A549 (cell line): ENCODE measurements around the gene ALDOA. TPM values are rescaled to one million over a fixed set of nuclear protein-coding genes. Genes with fewer than 3 reads are reported as not detected.

Source experiments
- ATAC-seq, 2 experiments: fragments of 200-7000 bp in 1 of 2; fragments of >200 bp in 1 of 2; cut with Nextera tagmentation in 1 of 2; cut with Tn5 transposase in 1 of 2; 3 replicates each; pipeline versions ENCODE4 v1.8.0 to v1.9.1; 2018 to 2020; ENCODE audit warnings: mild to moderate bottlenecking in 1 of 2, moderate library complexity in 1 of 2
- CTCF ChIA-PET: fragments of 300-600 bp; sonication (Branson Sonifier 250); formaldehyde crosslinking; extraction: SDS; loops from one replicate; lab custom pipeline; 2021; ENCODE audit warnings: antibody characterized with exemption, inconsistent platforms; lab: Yijun Ruan, JAX
- POLR2A ChIA-PET: fragments of 350-600 bp; formaldehyde crosslinking; extraction: SDS; loops from one replicate; lab custom pipeline; 2021; ENCODE audit warnings: antibody characterized with exemption, inconsistent platforms; lab: Yijun Ruan, JAX
- DNase-seq, 2 experiments: peaks; one replicate each; pipeline versions ENCODE4 v3.0.0 to v3.0.0-alpha.2; 2011 to 2016; ENCODE audit warnings: low read depth in 1 of 2, low spot score in 1 of 2
- FAIRE-seq: peaks from 2 replicates; lab custom pipeline; 2011; peaks lifted over from hg19 to GRCh38; lab: Jason Lieb, UNC
- H3K27ac ChIP-seq, 2 experiments: fragments of >200 bp; sonication (Bioruptor Twin); formaldehyde crosslinking; 3 replicates each; pipeline ENCODE4 v1.5.1; 2016 to 2017
- H3K4me1 ChIP-seq: fragments of >200 bp; sonication (Bioruptor Twin); formaldehyde crosslinking; 3 replicates; pipeline ENCODE4 v1.6.1; 2016
- H3K4me2 ChIP-seq: fragments of >200 bp; sonication (Bioruptor Twin); formaldehyde crosslinking; 3 replicates; pipeline ENCODE4 v1.6.1; 2016
- H3K4me3 ChIP-seq: fragments of >200 bp; sonication (Bioruptor Twin); formaldehyde crosslinking; 3 replicates; pipeline ENCODE4 v1.5.1; 2016
- H3K9me3 ChIP-seq: fragments of >200 bp; sonication (Bioruptor Twin); formaldehyde crosslinking; 3 replicates; pipeline ENCODE4 v1.6.1; 2016
- ATOH8 ChIP-seq: fragments of 250-450 bp; sonication (Bioruptor Pico); IDR thresholded peaks from 2 replicates; pipeline ENCODE4 v1.5.0; 2020; ENCODE audit warnings: low read depth, mild to moderate bottlenecking, moderate library complexity
- CBX8 ChIP-seq: fragments of 200-600 bp; sonication (generic); IDR thresholded peaks from 2 replicates; pipeline ENCODE4 v1.6.1; 2016
- CHD2 ChIP-seq: fragments of 150-350 bp; IDR thresholded peaks from 2 replicates; pipeline ENCODE4 v1.6.1; 2014; ENCODE audit warnings: low read length; ENCODE audit not compliant: partially characterized antibody
- CHD4 ChIP-seq: fragments of 200-600 bp; sonication (generic); IDR thresholded peaks from 2 replicates; pipeline ENCODE4 v1.6.1; 2016; ENCODE audit warnings: antibody characterized with exemption, mild to moderate bottlenecking, borderline replicate concordance
- EHMT2 ChIP-seq: fragments of 200-600 bp; sonication (generic); IDR thresholded peaks from 2 replicates; pipeline ENCODE4 v1.6.1; 2016; ENCODE audit warnings: antibody characterized with exemption, low read depth, mild to moderate bottlenecking, moderate library complexity
- FOSL2 ChIP-seq, 2 experiments: fragments of 450-650 bp in 1 of 2; fragments of >200 bp in 1 of 2; sonication (Bioruptor Twin) in 1 of 2; formaldehyde crosslinking; IDR thresholded peaks; 2 replicates each; pipeline versions ENCODE4 v1.5.0 to v1.6.1; 2016 to 2020; ENCODE audit warnings: mild to moderate bottlenecking in 1 of 2, moderate library complexity in 1 of 2
- GATA3 ChIP-seq: IDR thresholded peaks from 2 replicates; pipeline ENCODE4 v1.6.1; 2012; ENCODE audit warnings: borderline replicate concordance
- HES2 ChIP-seq: fragments of >200 bp; sonication (Bioruptor Twin); formaldehyde crosslinking; IDR thresholded peaks from 2 replicates; pipeline ENCODE4 v1.6.1; 2016
- HEYL ChIP-seq: fragments of 250-450 bp; sonication (Bioruptor Pico); IDR thresholded peaks from 2 replicates; pipeline ENCODE4 v1.8.0; 2021; ENCODE audit warnings: mild to moderate bottlenecking, moderate library complexity
- HOXA7 ChIP-seq: fragments of 250-450 bp; sonication (Bioruptor Pico); IDR thresholded peaks from 2 replicates; pipeline ENCODE4 v1.5.0; 2020; ENCODE audit warnings: mild to moderate bottlenecking, moderate library complexity
- HOXB13 ChIP-seq: fragments of 250-450 bp; sonication (Bioruptor Pico); IDR thresholded peaks from 2 replicates; pipeline ENCODE4 v1.5.0; 2020; ENCODE audit warnings: low read depth, mild to moderate bottlenecking, moderate library complexity
- HOXB5 ChIP-seq: fragments of 250-450 bp; sonication (Bioruptor Pico); IDR thresholded peaks from 2 replicates; pipeline ENCODE4 v1.5.0; 2020; ENCODE audit warnings: mild to moderate bottlenecking, moderate library complexity
- JUN ChIP-seq, 2 experiments: fragments of >200 bp; sonication (Bioruptor Twin); formaldehyde crosslinking; IDR thresholded peaks; 2 replicates in 1 of 2; 3 replicates in 1 of 2; pipeline ENCODE4 v1.6.1; 2016 to 2017
- KDM1A ChIP-seq: fragments of 200-600 bp; sonication (generic); IDR thresholded peaks from 2 replicates; pipeline ENCODE4 v1.6.1; 2016; ENCODE audit warnings: low read depth, mild to moderate bottlenecking
- KDM5A ChIP-seq: fragments of 200-600 bp; sonication (generic); IDR thresholded peaks from 2 replicates; pipeline ENCODE4 v1.6.1; 2016; ENCODE audit warnings: antibody characterized with exemption, mild to moderate bottlenecking
- MAZ ChIP-seq: fragments of 150-350 bp; IDR thresholded peaks from 2 replicates; pipeline ENCODE4 v1.6.1; 2014; ENCODE audit warnings: antibody characterized with exemption, low read depth, low read length, borderline replicate concordance
- NR3C1 ChIP-seq: fragments of >200 bp; sonication (Bioruptor Twin); formaldehyde crosslinking; IDR thresholded peaks from 3 replicates; pipeline ENCODE4 v1.6.1; 2017
- PHF8 ChIP-seq: fragments of 200-600 bp; sonication (generic); IDR thresholded peaks from 2 replicates; pipeline ENCODE4 v1.6.1; 2016; ENCODE audit warnings: low read depth, mild to moderate bottlenecking, antibody characterized with exemption, moderate library complexity, borderline replicate concordance
- POLR2AphosphoS2 ChIP-seq: conservative IDR thresholded peaks from 2 replicates; pipeline ENCODE4 v1.6.1; 2012; ENCODE audit warnings: low read length, improper control_type of control experiment, inconsistent platforms
- RARB ChIP-seq: fragments of 250-450 bp; sonication (Bioruptor Pico); IDR thresholded peaks from 2 replicates; pipeline ENCODE4 v1.8.0; 2021; ENCODE audit warnings: mild to moderate bottlenecking, moderate library complexity
- RFX5 ChIP-seq: fragments of 450-650 bp; IDR thresholded peaks from 2 replicates; pipeline ENCODE4 v1.7.1; 2014; ENCODE audit warnings: antibody characterized with exemption, mild to moderate bottlenecking, moderate library complexity
- RNF2 ChIP-seq: fragments of 200-600 bp; sonication (generic); IDR thresholded peaks from 2 replicates; pipeline ENCODE4 v1.6.1; 2016; ENCODE audit warnings: low read depth, mild to moderate bottlenecking, antibody characterized with exemption, moderate library complexity, borderline replicate concordance
- ZNF302 ChIP-seq: fragments of 250-450 bp; sonication (Bioruptor Pico); IDR thresholded peaks from 2 replicates; pipeline ENCODE4 v1.9.0; 2021; ENCODE audit warnings: inconsistent platforms, mild to moderate bottlenecking, moderate library complexity
- ZSCAN20 ChIP-seq: fragments of 250-450 bp; sonication (Bioruptor Pico); IDR thresholded peaks from 2 replicates; pipeline ENCODE4 v1.8.0; 2022; ENCODE audit warnings: mild to moderate bottlenecking, moderate library complexity
- WGBS: methylation state at CpG from one replicate; pipeline ENCODE4 v1.1.6; 2017; ENCODE audit errors: missing lambda C conversion rate; 5-methylcytosine and 5-hydroxymethylcytosine counted together
- polyA plus RNA-seq, 4 experiments: library from polyadenylated mRNA; depleted of rRNA in 3 of 4; stranded (reverse); fragments of >200 nt; fragmentation: RNase III in 1 of 4; extraction: RNeasy Plus Mini Kit Qiagen cat#74134 plus additional on column Dnase treatment in 1 of 4; gene quantifications; 2 replicates in 3 of 4; 3 replicates in 1 of 4; pipeline ENCODE4 v1.2.3, GENCODE V29; 2011 to 2017
- TF ChIP-seq, protein P1 (sequence below): fragments of >200 bp; sonication (Bioruptor Twin); formaldehyde crosslinking; IDR thresholded peaks from 3 replicates; pipeline ENCODE4 v1.6.1; 2016

The ALDOA gene
- polyA plus RNA-seq, 2 of the 4 experiments (the other 2 are of a cell fraction): 741 to 1,286 TPM

- Histone ChIP-seq H3K4me1 (no peaks in the 10 kb centered on the region), H3K9me3 (no peaks in the 10 kb centered on the region), H3K4me2 (no peak overlapping the region), H3K4me3 (no peak overlapping the region), H3K27ac (no peak overlapping the region)
- WGBS: 21% methylated on average over 7 of the region's 7 CpGs
- ATAC-seq (no peak), FAIRE-seq (no peak), DNase-seq (no peak)
- ChIA-PET POLR2A (no interaction called here), CTCF (interaction anchor here (0.6 kb wide), 1 partner anchor 161 kb away, joined by 4 read pairs; no protein-coding TSS in a partner anchor)
- TF ChIP-seq ZNF302: no peak
- TF ChIP-seq HEYL (CRISPR knock-in tag): no peak
- no peak for TF ChIP-seq NR3C1
- TF ChIP-seq MAZ: no peak
- TF ChIP-seq RFX5: no peak
- no peak for TF ChIP-seq CBX8
- TF ChIP-seq PHF8: no peak
- no peak for TF ChIP-seq HOXA7
- no peak for TF ChIP-seq POLR2AphosphoS2
- TF ChIP-seq FOSL2 (IDR thresholded peaks at IDR 0.05): no peak
- TF ChIP-seq FOSL2 (CRISPR knock-in tag; IDR thresholded peaks at IDR 0.05): no peak
- no peak for TF ChIP-seq CHD2
- no peak for TF ChIP-seq CHD4
- TF ChIP-seq ZSCAN20 (CRISPR knock-in tag): no peak
- TF ChIP-seq KDM5A: no peak
These were observed 40.0 kb upstream of the ALDOA start for GRCh38 chr16:30025574-30025973.

DNA sequence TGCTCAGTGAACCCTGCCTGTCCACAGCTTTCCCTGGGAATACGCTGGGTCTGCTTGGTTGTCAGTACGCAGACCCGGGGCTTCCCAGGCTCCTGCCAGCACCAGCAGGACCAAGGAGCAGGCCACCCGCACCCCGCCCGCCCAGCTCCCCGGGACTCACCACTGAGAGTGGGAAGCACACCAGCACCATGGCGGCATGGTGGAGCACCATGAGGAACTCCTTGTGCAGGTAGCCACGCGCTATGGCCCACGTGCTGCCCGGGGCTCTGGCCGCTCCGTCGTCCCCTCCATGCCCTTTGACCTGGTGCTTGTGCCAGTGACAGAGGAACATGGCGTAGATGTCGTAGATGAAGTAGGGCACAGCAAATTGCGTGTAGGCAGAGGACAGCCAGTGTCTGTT, 39.1 kb upstream of the ALDOA start:
- TF ChIP-seq, protein P1, sequence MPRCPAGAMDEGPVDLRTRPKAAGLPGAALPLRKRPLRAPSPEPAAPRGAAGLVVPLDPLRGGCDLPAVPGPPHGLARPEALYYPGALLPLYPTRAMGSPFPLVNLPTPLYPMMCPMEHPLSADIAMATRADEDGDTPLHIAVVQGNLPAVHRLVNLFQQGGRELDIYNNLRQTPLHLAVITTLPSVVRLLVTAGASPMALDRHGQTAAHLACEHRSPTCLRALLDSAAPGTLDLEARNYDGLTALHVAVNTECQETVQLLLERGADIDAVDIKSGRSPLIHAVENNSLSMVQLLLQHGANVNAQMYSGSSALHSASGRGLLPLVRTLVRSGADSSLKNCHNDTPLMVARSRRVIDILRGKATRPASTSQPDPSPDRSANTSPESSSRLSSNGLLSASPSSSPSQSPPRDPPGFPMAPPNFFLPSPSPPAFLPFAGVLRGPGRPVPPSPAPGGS: no peak
- no peak for TF ChIP-seq EHMT2
- TF ChIP-seq HES2: no peak
- no peak for TF ChIP-seq JUN (IDR thresholded peaks at IDR 0.05)
- TF ChIP-seq POLR2AphosphoS2: no peak
- no peak for TF ChIP-seq RARB (CRISPR knock-in tag)
- no peak for TF ChIP-seq CBX8
- TF ChIP-seq ATOH8: no peak
- TF ChIP-seq GATA3: no peak
- no peak for TF ChIP-seq HEYL (CRISPR knock-in tag)
- no peak for TF ChIP-seq NR3C1
- TF ChIP-seq FOSL2 (IDR thresholded peaks at IDR 0.05): no peak
- no peak for TF ChIP-seq FOSL2 (CRISPR knock-in tag; IDR thresholded peaks at IDR 0.05)
- no peak for TF ChIP-seq HOXB5
- TF ChIP-seq RNF2: no peak
- TF ChIP-seq ZSCAN20 (CRISPR knock-in tag): no peak
- TF ChIP-seq HOXB13 (CRISPR knock-in tag): no peak
- TF ChIP-seq KDM1A: no peak
- no peak overlapping the region for H3K27ac ChIP-seq
- ATAC-seq: no peak
- H3K9me3 ChIP-seq: no peaks in the 10 kb centered on the region
- H3K4me3 ChIP-seq: no peak overlapping the region
- DNase-seq: no peak
- CTCF ChIA-PET: interaction anchor here (1.1 kb wide), 1 partner anchor 21 kb away, joined by 3 read pairs; no protein-coding TSS in a partner anchor
- POLR2A ChIA-PET: interaction anchor here (0.6 kb wide), 1 partner anchor 64 kb away, joined by 3 read pairs; no protein-coding TSS in a partner anchor
- no peak for FAIRE-seq
- 68% methylated on average over 8 of the region's 18 CpGs for WGBS
- 0 out of 3 replicates have a peak, but pooled peaks cover 6% of the 10 kb centered on the region for H3K4me1 ChIP-seq
- H3K4me2 ChIP-seq: no peak overlapping the region
